GM21447 (cell line): ENCODE measurements around the gene BLOC1S4.
"Not testable (repeated sequence)": the region's sequence is repeated elsewhere in the genome, so short reads cannot be mapped to it uniquely, and the experiment has no call there.

Source experiments
- ATAC-seq: cut with Tn5 transposase; IDR thresholded peaks from one replicate; pipeline ENCODE4 v1.9.1; 2021; ENCODE audit not compliant: unreplicated experiment

BLOC1S4 gene

DNA sequence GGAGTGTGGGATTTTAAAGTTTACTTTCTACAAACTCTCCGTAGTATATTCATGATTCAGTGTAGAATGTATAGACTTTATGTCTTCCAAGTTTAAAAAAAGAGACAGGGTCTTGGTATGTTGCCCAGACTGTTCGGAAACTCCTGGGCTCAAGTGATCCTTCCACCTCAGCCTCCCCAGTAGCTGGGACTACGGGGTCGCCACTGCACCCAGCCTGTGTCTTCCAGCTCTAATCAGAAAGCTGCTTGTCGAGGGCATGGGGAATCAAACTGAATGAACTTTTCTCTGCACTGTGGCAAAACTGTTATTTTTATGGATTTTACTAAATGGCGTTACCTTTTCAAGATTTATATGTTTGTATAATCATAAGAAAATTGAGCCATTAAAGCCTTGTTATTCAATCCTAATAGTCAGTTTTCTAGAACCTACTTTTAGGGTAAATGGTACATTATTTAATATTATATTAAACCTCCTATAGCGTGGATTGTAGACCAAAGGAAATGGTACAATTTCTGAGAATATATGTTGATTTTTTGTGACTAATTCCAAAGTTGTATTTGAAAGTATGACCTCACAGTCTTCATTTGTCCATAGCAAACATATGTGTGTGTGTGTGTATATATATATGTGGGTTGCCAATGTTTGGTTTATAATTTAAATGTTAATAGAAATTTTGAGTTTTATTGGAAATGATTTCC, 1.1 kb downstream of the BLOC1S4 start:
- ATAC-seq: no peak

- ATAC-seq: no peak
Measured at GRCh38 chr4:6718932-6719610, 3.1 kb downstream of the BLOC1S4 start.

DNA sequence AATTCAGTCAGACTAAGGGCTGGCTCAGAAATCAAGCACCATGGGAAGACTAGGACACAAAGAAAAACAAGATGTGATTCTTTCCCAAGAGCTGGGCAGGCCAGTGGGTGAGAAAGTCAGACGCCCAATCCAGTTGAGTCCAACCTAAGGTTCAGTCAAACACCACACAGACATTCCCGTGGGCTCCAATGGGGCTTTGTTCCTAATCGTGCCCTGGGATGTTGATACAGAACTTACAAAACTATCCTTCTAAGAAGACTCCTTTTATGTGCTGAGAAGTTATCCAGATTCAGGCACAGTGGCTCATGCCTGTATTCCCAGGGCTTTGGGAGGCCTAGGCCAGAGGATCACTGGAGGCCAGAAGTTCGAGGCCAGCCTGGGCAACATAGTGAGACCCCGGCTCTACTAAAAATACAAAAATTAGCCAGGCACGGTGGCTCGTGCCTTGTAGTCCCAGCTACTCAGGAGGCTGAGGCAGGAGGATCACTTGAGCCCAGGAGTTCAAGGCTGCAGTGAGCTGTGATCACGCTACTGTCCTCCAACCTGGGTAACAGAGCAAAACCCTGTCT, 3.7 kb downstream of the BLOC1S4 start:
- no peak for ATAC-seq

- no peak for ATAC-seq
Measured at GRCh38 chr4:6720202-6720699, 4.3 kb downstream of the BLOC1S4 start.

- no peak for ATAC-seq
Measured at GRCh38 chr4:6721121-6721520, 5.1 kb downstream of the BLOC1S4 start.

DNA sequence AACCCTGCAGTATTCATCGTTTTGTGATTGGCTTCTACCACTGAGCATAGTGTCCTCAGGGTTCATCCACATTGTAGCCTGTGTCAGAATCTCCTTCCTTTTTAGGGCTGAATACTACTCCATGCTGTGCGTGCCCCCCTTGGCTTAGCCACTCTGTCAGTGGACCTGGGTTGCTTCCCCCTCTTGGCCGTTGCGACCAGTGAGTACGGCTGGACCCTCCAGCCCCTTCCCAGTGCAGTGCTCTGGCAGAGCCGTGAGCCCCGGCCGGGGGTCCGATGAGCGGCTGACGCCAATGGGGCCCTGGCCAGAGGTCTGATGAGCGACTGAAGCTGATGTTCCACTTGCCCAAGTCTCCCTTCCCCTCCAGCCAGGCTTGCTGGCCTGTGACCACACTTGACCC, 6.9 kb downstream of the BLOC1S4 start:
- no peak for ATAC-seq

DNA sequence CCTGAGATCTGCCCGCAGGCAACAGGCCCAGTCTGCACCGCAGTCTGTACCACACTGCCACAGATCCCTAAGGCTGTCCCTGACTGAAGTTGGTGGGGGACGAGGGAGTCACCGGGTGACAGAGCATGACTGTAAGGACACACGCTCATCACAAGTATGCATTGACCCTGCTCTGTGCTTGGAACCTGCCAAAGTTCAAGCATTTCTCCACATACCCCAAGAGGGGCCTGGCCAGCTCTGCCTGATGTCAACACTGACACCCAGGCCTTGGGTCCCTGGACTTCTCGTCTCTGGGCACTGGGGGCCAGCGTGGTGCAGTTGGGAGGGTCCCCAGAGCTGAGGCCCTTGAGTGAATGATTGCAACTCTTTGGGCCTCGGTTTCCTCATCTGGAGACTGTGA, 7.9 kb downstream of the BLOC1S4 start:
- ATAC-seq: no peak

DNA sequence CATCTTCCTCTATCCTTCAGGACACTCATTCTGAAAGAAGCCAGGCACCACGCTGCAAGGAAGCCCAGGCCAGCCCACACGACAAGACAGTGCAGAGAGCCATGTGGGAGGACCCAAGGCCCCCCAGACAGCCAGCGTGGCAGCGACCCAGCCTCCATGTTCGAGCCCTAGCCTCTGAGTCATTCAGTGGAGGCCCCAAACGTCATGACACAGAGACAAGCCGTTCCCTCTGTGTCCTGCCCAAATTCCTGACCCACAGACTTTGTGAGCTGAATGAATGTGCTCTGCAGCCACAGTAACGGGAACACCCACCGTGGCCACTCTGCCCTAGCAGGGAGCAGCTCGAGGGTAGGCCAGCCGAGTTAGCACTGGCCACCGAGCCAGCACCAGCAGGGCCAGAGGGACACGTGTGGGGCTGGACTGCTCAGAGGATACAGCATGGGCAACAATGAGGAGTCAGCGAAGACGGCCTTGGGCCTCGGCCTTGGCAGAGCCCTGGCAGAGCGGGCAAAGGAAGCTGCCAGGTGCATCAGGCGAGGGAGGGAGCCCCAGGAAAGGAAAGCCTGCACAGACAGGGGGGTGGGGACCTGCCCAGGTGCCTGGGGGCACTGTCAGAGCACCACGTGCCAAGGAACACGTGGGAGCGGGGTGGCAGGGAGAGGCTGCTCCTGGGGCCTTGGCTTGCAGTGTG, 8.6 kb downstream of the BLOC1S4 start:
- ATAC-seq: no peak

DNA sequence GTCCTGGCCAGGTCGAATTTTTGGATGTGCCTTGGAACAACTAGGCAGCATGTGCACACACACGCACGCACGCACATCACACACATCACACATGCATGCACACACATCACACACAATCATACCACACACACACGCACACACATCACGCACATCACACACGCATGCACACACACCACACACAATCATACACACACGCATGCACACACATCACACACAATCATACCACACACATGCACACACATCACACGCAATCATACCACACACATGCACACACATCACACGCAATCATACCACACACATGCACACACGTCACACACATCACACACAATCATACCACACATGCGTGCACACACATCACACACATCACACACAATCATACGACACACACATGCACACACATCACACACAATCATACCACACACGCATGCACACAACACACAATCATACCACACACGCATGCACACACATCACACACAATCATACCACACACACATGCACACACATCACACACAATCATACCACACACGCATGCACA, 9.5 kb downstream of the BLOC1S4 start:
- ATAC-seq: not testable (repeated sequence)

DNA sequence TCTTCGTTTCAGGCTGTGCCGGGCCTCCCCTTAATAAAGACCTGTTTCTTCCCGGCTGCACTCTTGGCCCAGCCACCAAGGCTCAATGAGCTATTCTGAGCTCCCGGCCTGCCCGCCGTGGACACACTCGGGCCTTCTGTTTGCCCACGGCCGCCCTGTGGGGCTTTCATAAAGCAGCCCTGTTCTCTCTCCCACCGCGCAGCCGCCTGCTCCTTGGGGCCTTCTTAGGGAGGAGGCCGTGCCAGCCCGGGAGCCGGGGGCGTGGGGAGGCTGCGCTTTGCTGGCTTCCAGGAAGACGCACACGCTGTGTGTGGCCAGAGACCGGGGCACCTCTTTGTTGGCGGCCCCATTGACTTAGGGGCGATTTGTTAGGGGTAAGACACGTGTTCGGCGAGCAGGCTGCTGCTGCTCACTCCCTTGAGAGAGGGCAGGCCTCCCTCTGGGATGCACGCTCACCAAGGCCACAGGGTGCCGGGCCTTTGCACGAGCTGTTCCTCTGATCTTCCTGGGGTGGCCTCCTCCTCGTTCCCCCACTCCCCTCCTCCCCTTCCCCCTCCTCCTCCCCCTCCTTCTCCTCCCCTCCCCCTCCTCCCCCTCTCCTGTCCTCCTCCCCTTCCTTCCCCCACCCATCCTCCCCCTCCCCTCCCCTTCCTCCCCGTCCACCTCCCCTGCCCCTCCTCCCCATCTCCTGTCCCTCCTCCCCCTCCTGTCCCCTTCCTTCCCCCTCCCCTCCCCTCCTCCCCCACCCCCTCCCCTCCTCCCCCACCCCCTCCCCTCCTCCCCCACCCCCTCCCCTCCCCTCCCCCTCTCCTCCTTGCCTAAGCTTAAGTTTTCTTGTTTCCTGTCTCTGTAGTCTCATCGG, 11.3 kb downstream of the BLOC1S4 start:
- ATAC-seq: no peak

- no peak for ATAC-seq
Measured at GRCh38 chr4:6727943-6728250, 11.9 kb downstream of the BLOC1S4 start.

- no peak for ATAC-seq
Measured at GRCh38 chr4:6728320-6729029, 12.5 kb downstream of the BLOC1S4 start.

- ATAC-seq: no peak
Measured at GRCh38 chr4:6730603-6731317, 14.8 kb downstream of the BLOC1S4 start.

DNA sequence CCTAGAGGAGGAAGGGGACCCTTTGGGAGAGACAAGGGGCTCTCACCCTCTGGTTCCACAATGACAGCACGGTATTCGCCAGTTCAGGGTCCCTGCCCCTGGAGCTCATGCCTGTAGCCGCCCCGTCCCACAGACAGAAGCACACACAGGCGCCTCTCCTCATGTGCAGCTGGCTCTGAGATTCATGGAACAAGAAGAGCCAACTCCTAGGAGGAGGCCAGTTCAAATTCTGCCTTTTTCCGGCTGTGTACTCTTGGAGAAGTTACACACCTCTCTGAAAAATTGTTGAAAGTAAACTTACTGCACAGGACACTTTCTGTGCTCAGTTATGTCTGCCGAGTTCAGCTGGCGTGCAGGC, 15.3 kb downstream of the BLOC1S4 start:
- no peak for ATAC-seq

- ATAC-seq: no peak
Measured at GRCh38 chr4:6731780-6732179, 15.8 kb downstream of the BLOC1S4 start.

DNA sequence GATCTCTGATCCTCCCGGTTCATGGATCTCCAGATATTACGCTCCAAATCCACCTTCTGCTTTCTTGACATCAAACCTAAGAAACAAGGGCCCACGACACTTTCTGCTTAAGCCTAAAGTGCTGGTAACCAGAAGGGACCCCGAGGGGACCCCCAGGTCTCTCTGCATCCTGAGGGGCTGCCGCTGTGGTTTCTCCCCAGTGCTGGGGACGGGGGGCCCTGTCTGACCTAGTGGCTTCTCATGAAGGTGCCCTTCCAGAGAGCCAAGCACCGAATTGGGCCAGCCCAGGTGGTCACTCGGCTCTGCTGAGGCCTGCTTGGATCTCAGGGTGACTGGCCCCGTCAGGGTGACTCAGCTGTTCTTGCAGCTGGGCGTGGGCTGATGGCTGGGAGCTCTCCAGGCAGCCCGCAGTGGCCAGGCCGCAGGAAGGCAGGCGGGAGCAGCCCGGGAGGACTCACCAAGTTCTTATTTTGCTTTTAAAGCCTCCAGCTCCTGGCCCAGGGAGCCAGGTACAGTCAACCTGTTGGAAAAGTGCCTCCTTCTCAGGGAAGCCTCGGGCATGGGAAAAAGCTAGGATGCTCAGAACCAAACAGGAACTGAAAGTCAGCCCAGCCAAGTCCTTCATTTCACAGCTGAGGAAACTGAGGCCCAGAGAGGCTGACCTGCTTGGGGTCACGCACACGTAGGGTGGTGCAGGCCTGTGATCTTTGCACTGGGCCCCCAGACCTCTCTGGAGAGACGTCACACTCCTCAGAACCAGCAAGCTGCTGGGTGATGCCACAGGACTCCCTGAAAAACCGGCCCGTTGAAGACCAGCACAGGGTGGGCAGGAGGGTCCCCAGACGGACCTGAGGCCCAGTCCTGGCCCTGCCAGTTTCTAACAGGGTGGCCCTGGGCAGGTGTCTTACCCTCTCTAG, 16.7 kb downstream of the BLOC1S4 start:
- ATAC-seq: no peak

GRCh38 chr4:6733358-6734164, 17.6 kb downstream of the BLOC1S4 start:
- ATAC-seq: no peak
